NCI-H446 treated with DMSO at 0.1 percent for 48 hours (cell line): ENCODE data around the gene PLA2G12A.
"Not testable (repeated sequence)": the region's sequence is repeated elsewhere in the genome, so short reads cannot be mapped to it uniquely, and the experiment has no call there.

Source experiments
- DNase-seq: peaks from one replicate; lab custom pipeline; 2025; lab: John Stamatoyannopoulos, UW

The PLA2G12A gene

DNA sequence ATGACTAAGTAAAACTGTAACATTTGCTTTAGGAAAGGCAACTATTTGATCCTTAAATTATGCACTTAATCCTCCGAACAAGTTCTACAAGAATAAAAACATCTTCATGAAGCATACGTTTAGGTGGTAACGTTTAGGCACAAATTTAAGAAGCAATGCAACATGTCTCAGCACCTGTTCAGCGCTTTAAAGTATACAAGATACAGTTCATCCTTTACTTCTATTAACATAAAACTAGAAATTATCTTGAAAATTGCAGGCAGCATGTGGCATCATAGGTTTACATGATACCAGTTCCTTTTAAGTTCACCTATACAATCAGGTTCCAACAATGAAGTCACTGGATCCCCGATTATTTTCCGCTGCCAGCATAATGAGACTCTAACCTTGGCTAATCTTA, 1.5 kb downstream of the PLA2G12A start:
- no peak for DNase-seq

GRCh38 chr4:109723110-109723509, 6.8 kb downstream of the PLA2G12A start:
- no peak for DNase-seq

GRCh38 chr4:109722357-109722756, 7.5 kb downstream of the PLA2G12A start:
- no peak for DNase-seq

DNA sequence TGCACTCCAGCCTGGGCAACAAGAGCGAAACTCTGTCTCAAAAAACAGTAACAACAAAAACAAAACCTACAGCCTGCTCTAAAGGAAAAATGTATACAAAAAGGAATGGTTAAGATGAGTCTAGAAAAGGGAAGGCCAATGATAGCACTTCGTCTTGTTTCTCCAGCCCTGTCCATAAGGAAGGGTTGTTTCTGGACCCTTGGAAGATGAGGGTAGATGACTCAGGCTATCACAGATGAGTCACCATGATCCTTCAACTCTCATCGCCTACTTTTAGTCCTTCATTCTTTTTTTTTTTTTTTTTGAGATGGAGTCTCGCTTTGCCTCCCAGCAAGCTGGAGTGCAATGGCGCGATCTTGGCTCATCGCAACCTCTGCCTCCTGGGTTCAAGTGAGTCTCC, 8.8 kb downstream of the PLA2G12A start:
- no peak for DNase-seq

DNA sequence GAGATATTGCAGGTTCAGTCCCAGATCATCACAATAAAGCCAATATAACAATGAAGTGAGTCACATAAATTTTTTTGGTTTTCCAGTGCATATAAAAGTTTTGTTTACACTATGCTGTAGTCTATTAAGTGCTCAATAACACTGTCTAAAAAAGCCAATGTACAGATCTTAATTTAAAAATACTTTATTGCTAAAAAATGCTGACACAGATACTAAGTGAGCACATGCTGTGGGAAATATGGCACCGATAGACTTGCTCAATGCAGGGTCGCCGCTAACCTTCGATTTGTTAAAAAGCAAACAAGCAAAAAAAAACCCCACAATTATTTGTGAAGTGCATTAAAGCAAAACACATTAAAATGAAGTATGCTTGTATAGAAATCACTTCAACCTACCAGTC, 10.3 kb downstream of the PLA2G12A start:
- DNase-seq, result no peak

DNA sequence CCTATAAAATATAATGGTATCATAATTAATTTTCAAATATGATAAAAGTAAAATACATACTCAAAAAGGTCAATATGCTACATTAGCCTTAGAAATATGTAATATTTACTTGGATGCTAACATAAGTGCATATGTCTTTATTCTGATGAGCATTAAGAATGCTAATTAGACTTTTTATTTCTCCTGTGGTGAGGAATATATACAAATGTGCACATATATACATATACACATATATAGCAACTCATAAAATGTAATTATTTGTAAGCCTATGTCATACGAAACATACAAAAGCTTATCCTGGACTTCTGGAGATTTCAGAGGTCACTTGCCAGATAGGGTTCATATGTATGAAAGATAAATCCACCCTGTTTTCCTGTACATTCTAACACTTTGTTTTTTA, 11.1 kb downstream of the PLA2G12A start:
- DNase-seq, result no peak

DNA sequence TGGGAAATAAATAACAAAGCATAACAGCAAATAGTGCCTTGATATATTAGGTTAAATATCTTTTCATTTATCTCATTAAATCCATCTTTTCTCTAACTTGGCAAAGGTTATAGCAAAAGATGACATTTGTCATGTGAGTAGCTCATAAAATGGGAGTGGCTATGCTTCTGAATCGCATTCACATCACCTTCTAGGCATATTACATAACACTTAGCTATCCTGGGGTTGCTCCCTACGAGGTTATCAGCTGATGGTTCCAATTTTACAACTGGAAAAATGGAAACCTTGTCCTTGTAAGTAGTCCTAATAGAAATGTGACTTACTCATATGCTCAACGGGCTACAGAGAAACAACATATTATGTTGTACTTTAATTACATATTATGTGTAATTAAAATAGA, 16.4 kb downstream of the PLA2G12A start:
- DNase-seq, result no peak

DNA sequence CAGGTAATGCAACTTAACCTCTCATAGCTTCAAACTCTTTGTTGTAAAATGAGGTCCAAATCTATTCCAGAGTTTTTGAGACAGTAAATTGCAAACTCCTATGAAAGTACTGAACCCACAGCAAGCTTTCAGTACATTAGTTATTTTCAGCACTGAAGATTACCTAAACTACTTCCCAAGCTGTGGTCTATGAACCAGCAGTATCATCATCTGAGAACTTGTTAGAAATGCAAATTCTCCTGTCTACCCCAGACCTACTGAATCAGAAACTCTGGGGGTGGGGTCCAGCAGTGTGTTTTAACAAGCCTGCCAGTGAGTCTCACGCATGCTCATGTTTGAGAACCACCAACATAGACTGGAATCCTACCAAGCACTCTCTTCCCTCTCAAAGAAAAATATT, 20.9 kb downstream of the PLA2G12A start:
- DNase-seq, result no peak

DNA sequence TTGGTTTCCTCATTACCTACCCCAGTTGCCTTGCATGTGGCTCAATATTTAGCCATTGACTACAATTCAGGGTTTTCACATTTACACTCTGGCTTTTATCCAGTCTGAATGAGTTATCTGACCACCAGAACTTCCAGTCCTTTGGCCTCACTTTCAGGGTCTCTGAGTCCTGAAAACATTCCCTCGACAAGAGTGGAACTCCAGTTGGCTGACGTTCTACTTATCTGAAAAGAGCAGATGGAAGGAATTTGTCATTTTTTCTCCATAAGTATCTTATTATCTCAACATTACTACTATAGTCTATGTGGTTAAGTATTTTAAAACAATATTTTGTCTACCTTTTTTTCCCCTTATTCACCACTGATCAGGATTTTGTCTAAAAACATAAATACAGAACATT, 21.4 kb downstream of the PLA2G12A start:
- DNase-seq, result no peak

DNA sequence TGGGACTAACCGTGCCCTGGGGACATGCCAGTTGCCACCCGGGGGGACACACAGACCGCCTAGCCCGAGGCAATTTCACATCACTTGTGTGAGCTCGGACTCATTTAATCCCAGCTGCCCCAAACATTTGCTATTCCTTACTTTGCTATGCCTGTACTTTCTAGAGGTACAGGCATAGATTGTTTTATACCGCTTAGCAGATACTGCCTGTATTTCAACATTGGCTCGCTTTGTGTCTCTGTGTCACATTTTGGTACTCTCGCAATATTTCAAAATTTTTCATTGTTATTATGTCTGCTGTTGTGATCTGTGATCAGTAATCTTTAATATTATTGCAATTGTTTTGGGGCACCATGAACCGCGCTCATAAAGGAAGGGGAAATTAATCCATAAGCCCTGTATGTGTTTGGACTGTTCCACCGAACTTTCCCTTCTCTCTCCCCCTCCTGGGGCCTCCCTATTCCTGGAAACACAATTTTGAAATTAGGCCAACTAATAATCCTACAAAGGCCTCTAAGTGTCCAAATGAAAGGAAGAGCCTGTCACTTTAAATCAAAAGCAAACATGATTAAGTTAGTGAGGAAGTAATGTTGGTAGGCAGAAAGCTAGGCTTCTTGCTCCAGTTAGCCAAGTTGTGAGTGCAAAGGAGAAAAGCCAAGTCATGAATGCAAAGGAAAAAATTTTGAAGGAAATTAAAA, 26.1 kb downstream of the PLA2G12A start:
- no peak for DNase-seq

DNA sequence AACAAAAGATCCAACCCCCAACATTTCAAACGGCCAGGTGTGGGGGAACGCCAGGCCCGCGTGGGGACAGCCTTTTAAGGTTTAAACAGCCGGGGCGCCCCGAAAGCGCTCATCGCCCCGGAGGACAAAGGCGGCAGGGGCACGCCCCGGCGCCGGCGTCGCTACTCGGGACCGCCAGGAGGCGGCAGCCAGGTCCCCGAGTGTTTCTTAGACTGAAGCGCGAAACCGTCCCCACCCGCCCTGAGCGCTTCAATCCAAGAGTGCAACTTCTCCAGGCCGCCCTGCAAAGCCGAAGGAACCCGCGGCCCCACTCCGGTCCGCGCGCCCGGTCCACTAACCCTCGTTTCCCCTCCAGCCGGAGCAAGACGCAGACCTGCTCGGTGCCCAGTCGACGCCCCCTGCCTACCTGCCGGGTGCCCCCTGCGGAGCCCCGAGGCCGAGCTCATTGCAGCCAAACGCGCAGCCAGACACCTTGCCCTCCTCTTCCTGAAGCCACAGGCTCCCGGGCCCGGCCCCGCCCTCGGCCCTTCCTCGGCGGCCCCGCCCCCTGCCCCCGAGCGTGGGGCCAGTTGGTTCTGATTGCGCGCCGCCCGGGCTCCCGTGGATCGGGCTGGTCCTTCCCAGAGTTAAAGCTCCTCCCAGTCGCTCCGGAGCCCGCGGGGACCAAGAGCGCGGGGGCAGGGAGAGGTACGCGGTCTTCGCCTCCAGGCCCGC, 26.8 kb downstream of the PLA2G12A start, which contains the start of gene CASP6:
Gene CASP6, minus strand, starts transcription at position 496 of the 714 bp plus-strand sequence. Its CDS starts 50 bp downstream, at position 446.
- DNase-seq, result peak; percentile 23

GRCh38 chr4:109701566-109702410, 28.1 kb downstream of the PLA2G12A start:
- no peak for DNase-seq

GRCh38 chr4:109699553-109700225, 30.2 kb downstream of the PLA2G12A start:
- DNase-seq, result peak; percentile 42

- no peak for DNase-seq
Measured at GRCh38 chr4:109698656-109699055, 31.2 kb downstream of the PLA2G12A start.

DNA sequence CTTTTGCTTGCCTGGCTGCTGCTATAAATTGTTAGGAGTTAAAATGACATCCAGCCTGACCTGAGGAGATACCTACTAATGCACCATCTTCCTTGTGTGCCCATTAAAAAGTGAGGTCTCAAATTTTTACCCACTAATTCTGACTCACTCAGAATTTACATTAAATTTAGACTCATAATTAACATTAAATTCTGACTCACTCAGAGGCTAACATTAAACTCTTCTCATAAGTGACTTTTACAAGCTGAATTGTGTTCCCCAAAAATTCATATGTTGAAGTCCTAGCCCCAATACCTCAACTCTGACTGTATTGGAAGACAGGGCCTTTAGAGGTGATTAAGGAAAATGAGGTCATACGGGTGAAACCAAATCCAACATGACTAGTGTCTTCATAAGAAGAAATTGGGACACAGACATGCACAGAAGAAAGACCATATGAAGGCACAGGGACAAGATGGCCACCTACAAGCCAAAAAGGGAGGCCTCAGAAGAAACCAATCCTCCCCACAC, 38.4 kb downstream of the PLA2G12A start:
- no peak for DNase-seq

DNA sequence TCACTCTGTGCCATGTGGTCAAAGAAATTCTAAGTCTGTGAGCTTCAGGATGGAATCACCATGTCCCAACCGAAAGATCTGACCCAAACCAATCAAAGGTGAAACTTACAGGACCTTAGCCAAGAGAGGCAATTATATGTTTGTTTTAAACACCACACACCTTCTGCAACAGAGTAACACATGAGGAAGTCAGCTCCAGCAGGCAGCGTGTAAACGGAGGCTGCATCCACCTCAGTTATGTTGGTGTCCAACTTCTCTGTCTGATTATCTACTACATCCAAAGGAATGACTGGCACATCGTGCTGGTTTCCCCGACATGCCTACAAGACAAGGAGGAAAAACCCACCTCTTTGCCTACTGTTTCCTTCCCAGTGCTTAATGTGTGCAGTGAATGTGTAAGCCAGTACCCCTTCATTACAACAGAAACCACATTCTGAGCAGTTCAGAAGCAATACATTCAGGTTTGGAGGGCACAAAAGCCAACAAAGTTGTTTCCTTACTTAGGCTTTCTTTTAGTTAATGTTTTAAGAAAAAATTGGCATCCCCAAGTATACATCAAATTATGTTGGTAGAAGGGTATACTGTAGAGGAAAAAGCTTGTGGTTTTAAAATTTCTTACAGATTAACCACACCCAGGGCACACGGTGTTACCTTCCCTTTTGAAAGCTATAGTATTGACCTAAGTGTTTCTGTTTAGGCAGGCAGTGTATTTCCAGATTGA, 39.0 kb downstream of the PLA2G12A start:
- no peak for DNase-seq

- DNase-seq, result no peak
Measured at GRCh38 chr4:109684727-109685126, 45.1 kb downstream of the PLA2G12A start.

GRCh38 chr4:109683621-109684253, 46.1 kb downstream of the PLA2G12A start:
- no peak for DNase-seq

DNA sequence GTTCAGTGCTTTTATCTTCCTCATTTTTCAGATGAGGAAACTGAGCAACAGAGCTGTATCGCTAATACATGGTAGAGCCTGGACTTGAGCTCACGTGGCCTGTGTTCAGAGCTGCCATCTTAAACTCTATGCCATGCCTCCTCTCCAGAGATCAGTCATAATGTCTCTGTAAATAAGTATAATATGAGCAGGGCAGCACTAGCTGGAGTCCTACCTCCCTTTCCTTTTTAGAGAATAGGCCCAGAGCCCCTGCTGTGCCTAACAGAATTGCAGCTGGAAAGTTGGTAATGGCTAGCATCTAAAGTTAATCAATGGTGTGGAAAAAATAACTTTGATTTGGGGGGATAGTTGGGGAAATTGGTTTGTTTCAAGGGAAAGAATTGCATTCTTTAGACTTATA, 47.0 kb downstream of the PLA2G12A start:
- no peak for DNase-seq

- not testable (repeated sequence) for DNase-seq
Measured at GRCh38 chr4:109678925-109679324, 50.9 kb downstream of the PLA2G12A start.

GRCh38 chr4:109678472-109678871, 51.4 kb downstream of the PLA2G12A start:
- DNase-seq, result not testable (repeated sequence)
